ENCODE results near the gene SFMBT1. TPM values are rescaled to one million over a fixed set of nuclear protein-coding genes. Genes with fewer than 3 reads are reported as not detected.

SFMBT1 gene
- total RNA-seq, 1 experiment from 2014 or later, result 14.8 TPM

GRCh38 chr3:52892290-52892624 lies 153.6 kb downstream of the SFMBT1 start:
- Histone ChIP-seq H2AFZ (ENCODE audit: low read depth, low read length, poor library complexity, severe bottlenecking) (no peak overlapping the region), H3K9ac (ENCODE audit: low read length) (no peak overlapping the region), H3K9me3 (ENCODE audit: control insufficient read depth in 1 of 2, insufficient read depth in 1 of 2, low read depth in 1 of 2, low read length in 2 of 2) (no peaks in the 10 kb centered on the region), H3K27ac (ENCODE audit: low read depth, low read length) (no peak overlapping the region), H3K4me3 (replicated peaks in 1 of 2; ENCODE audit: low read depth in 1 of 2, low read length in 2 of 2) (no peak overlapping the region), H3K36me3 (ENCODE audit: control insufficient read depth in 1 of 2, insufficient read depth in 2 of 2, low read length in 2 of 2) (no peaks in the 10 kb centered on the region), H3K9me2 (ENCODE audit: insufficient read depth) (no peaks in the 10 kb centered on the region), H3K4me2 (ENCODE audit: low read length) (no peak overlapping the region), H3K4me1 (ENCODE audit: control insufficient read depth in 1 of 2, insufficient read depth in 2 of 2, low read length in 2 of 2) (peaks cover 0 to 16% of the 10 kb centered on the region in 2 experiments; a peak in 1 of 4 replicates), H4K20me1 (ENCODE audit: insufficient read depth) (no peaks in the 10 kb centered on the region), H3K79me2 (ENCODE audit: insufficient read depth, low read length) (peaks cover 33% of the 10 kb centered on the region), H3K27me3 (ENCODE audit: insufficient read depth, low read length) (no peaks in the 10 kb centered on the region)
- intact Hi-C loops (cut with micrococcal nuclease), result no loop called here
- DNase-seq (ENCODE audit: low read depth, low spot score), result no peak
- RAD21 ChIA-PET (ENCODE audit: low non-redundant PET in 1 of 2, low total read pairs in 2 of 2, uncharacterized antibody in 2 of 2, unreplicated experiment in 2 of 2), result no interaction called here
- no TSS peak for BruUV-seq (replicated peaks)
- ATAC-seq, result no peak
- POLR2A ChIA-PET, result no interaction called here
- CTCF ChIA-PET, result no interaction called here
- TF ChIP-seq CTCF (IDR thresholded peaks at IDR 0.05 in 2 of 3, conservative IDR thresholded peaks at IDR 0.05 in 1 of 3; ENCODE audit: borderline replicate concordance in 1 of 3, insufficient read depth in 1 of 3, low read depth in 2 of 3, low read length in 2 of 3) (no peak), ELF1 (IDR thresholded peaks at IDR 0.05; ENCODE audit: borderline replicate concordance, low read depth) (no peak), RAD21 (IDR thresholded peaks at IDR 0.05; ENCODE audit: low read depth) (no peak), EZH2 (IDR thresholded peaks at IDR 0.05) (no peak), ATF3 (IDR thresholded peaks at IDR 0.05) (no peak), POLR2AphosphoS5 (IDR thresholded peaks at IDR 0.05; ENCODE audit: low read depth, low read length) (no peak), TCF7L2 (IDR thresholded peaks at IDR 0.05; ENCODE audit: borderline replicate concordance, extremely low read depth, insufficient read depth, insufficient read length) (no peak), ZFX (IDR thresholded peaks at IDR 0.05) (no peak), SIN3A (IDR thresholded peaks at IDR 0.05; ENCODE audit: low read depth) (no peak), MAX (IDR thresholded peaks at IDR 0.05) (no peak), CBX3 (IDR thresholded peaks at IDR 0.05; ENCODE audit: low read depth) (no peak), SRF (IDR thresholded peaks at IDR 0.05; ENCODE audit: low read depth) (no peak)
